NCI-H510A treated with DMSO at 0.1 percent for 48 hours (cell line): ENCODE measurements around the gene SART3.
A peak's percentile ranks its signal among the peaks of the same experiment; 100 is the strongest.
"Not testable (repeated sequence)": the region's sequence is repeated elsewhere in the genome, so short reads cannot be mapped to it uniquely, and the experiment has no call there.

Experiments
- DNase-seq: peaks from one replicate; lab custom pipeline; 2025; lab: John Stamatoyannopoulos, UW

Gene SART3

GRCh38 chr12:108518716-108519496 lies 42.1 kb downstream of the SART3 start:
- DNase-seq, result no peak

GRCh38 chr12:108518101-108518715 lies 42.8 kb downstream of the SART3 start:
- DNase-seq, result no peak

DNA sequence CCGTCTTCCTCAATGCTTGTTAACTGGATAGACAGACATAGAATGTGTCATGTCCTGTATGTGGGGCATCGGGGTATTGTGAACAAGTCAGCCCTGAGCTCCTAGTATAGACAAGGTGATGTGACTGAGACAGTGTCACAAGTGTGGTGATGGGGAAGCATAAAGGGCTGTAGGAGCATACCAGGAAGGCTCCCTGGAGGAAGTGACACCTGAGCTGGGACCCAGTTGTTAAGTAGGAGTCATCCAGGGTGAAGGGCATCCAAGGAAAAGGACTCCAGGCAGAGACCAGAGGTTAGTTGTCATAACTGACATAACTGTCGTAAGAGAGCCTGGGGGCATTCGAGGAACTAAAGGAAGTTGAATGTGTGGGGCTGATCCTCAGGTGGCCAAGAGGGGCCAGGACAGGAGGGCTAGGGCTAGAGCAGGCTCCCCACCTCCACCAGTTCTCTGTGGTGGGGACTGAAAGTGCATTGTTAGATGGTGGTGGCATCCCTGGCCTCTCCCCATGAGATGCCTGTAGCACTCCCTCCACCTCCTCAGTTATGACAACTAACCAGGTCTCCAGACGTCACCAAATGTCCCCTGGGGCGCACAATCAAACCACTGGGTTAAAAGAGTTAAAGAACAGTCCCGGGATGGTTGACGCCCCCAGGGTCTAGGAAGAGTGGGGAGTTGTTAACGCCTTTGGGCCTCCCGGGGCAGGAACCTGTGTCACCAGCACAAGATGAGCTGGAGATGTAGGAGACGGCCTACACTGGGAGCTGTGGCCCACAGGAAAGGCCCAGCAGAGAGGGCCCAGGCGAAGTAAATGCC lies 43.5 kb downstream of the SART3 start:
- DNase-seq, result no peak

DNA sequence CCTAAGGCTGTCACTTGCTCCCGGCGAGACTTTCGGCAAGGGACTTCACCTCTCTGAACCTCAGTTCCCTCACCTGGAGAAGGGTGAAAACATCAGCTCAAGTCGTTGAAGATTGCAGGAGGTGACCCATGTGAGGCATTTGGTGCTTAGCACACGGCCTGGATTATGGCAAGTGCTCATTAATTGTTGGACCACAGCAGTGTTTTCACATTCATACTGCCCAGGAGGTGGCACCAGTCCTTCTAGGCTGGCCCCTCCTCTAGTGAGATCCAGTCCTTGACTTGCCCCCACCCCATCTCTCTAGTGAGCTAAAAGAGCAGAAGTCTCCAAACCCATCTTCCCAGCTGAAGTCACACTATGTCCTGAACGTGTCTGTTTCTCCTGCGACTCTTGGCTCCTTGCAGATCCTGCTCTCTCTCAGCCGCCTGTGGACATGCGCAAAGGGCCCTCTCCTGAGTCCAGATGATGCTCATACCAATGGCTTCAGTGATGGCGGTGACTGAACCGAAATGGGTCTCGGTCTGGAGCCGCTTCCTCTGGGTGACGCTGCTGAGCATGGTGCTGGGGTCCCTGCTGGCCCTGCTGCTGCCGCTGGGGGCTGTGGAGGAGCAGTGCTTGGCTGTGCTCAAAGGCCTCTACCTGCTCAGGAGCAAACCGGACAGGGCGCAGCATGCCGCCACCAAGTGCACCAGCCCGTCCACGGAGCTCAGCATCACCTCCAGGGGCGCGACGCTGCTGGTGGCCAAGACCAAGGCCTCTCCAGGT lies 44.3 kb downstream of the SART3 start:
- no peak for DNase-seq

DNA sequence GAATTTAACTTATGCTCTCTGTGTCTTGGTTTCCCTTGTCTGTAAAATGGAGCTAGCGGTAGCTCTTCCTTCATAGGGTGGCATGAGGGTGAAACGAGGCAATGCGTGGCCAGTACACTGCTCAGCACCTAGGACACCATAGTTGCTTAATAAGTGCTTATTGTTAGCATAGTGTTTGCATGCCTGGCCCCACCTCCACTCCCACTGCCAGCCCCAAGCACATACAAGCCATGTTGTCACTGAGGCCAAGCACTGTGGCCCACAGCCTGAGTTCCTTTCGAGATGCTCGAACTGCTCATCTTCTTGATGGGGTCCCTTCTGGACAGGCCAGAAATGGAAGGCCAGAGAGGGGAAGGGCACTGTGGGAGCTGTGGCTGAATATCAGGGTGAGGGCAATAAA lies 45.1 kb downstream of the SART3 start:
- DNase-seq, result no peak

DNA sequence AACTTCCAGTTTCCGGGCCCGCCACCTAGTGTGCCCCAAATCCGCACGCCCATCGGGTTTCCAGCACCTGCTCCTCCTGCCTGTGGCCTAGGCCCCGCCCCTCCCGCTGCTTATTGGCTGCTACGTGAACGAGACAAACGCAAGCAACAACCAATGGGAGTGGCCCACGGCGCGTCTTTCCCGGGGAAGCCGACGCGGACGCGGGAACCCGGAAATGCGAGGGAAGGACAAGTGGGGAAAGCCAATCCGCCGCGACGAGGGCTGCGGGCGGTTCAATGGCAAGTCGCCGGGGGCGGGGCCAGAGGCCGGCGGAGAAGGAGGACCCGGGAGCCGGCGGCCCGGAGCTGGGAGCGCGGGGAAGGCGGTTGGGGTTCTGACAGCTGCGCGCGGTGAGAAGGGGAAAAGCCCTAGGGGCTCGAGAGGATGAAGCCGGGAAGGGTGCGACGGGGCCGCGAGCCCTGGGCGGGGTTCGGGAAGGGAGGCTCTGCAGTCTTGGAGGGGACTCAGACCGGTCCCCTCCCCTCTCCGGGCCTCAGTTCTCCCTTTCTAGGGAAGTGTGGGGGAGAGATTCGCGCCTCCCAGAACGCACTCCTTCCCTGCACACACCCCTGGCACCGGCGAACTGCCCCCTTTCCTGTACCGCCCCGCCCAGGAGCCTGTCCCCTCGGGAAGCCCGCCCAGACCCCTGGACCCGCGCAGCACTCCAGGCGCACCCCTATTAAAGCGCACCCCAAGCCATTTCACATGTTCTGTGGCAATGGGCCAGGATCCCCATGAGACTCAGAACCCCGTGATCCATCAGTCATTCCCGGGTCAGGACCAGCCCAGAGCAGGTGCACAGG lies 45.8 kb downstream of the SART3 start, which contains the start of gene FICD:
TSS of gene FICD (plus strand) at position 305 of the 842 bp plus-strand sequence. CDS start 1,696 bp downstream, outside the sequence.
- DNase-seq, result peak; percentile 98

- no peak for DNase-seq
These were observed 46.5 kb downstream of the SART3 start for GRCh38 chr12:108514468-108514972.

GRCh38 chr12:108511633-108512540 lies 49.1 kb downstream of the SART3 start:
- peak; percentile 78 for DNase-seq

DNA sequence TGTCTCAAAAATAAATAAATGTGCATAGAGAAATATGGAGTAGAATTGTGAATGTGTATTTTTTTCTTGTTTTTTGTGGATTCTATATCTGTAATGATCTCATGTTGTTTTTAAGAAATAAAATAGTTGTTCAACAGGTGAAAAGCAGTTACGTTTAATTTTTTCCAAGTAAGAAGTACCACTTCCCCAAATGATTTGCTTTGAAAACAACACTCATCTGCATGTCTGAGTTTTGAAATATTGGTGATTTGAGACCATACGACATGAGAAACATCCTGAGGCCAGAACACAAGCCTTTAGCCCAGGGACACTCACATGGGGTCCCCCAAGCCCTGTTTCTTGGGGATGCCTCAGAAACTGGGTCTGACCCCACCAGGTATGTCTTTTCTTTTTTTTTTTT lies 50.1 kb downstream of the SART3 start:
- no peak for DNase-seq

GRCh38 chr12:108509806-108510205 lies 51.2 kb downstream of the SART3 start:
- DNase-seq, result no peak

GRCh38 chr12:108507971-108508642 lies 52.9 kb downstream of the SART3 start:
- DNase-seq, result no peak

GRCh38 chr12:108505129-108505528 lies 55.8 kb downstream of the SART3 start:
- DNase-seq, result no peak

GRCh38 chr12:108502922-108503321 lies 58.1 kb downstream of the SART3 start:
- no peak for DNase-seq

GRCh38 chr12:108498136-108498535 lies 62.8 kb downstream of the SART3 start:
- DNase-seq, result no peak

GRCh38 chr12:108495823-108496579 lies 65.0 kb downstream of the SART3 start:
- no peak for DNase-seq

GRCh38 chr12:108495054-108495453 lies 65.9 kb downstream of the SART3 start:
- no peak for DNase-seq

- DNase-seq, result no peak
These were observed 69.7 kb downstream of the SART3 start for GRCh38 chr12:108491256-108491655.

GRCh38 chr12:108487029-108487428 lies 73.9 kb downstream of the SART3 start:
- DNase-seq, result not testable (repeated sequence)
